ENCODE data around the gene CDKN1C. TPM values are rescaled to one million over a fixed set of nuclear protein-coding genes. Genes with fewer than 3 reads are reported as not detected.

Gene CDKN1C
- total RNA-seq, 1 experiment from 2014 or later = 15.4 TPM

- H3K27me3 ChIP-seq (ENCODE audit: insufficient read depth, low read length) = no peaks in the 10 kb centered on the region
- no peaks in the 10 kb centered on the region for H3K9me3 ChIP-seq (ENCODE audit: control insufficient read depth, low read depth, low read length)
- H3K4me2 ChIP-seq (ENCODE audit: insufficient read depth, insufficient read length, low read length) = no peak overlapping the region
- no peak overlapping the region for H2AFZ ChIP-seq (ENCODE audit: low read length)
- no peak overlapping the region for H3K56ac ChIP-seq (ENCODE audit: insufficient read length, low read depth, low read length)
- H3K27ac ChIP-seq (ENCODE audit: insufficient read length, low read depth, low read length) = no peak overlapping the region
- no peaks in the 10 kb centered on the region for H3K79me2 ChIP-seq (ENCODE audit: insufficient read depth, low read length)
- H2BK15ac ChIP-seq (ENCODE audit: low read depth, low read length) = no peak overlapping the region
- no CpG with 5 or more reads among the region's 11 CpGs for WGBS (ENCODE audit: extremely low coverage, insufficient read length, low lambda C conversion rate)
- no peak overlapping the region for H3T11ph ChIP-seq (ENCODE audit: low read length)
- Mint-ChIP-seq H3K9me3 (no peaks in the 10 kb centered on the region), H3K4me1 (peaks cover 10% of the 10 kb centered on the region in 2 experiments; a peak in 3 of 4 replicates), H3K27ac (no peak overlapping the region), H3K4me3 (no peak overlapping the region), H3K27me3 (ENCODE audit: low read depth) (peaks cover 2% of the 10 kb centered on the region), H3K36me3 (ENCODE audit: insufficient read depth in 1 of 3, low read depth in 3 of 3) (no peaks in the 10 kb centered on the region; a peak in 1 of 7 replicates)
- no peak overlapping the region for H3K9ac ChIP-seq (ENCODE audit: extremely low read depth, insufficient read length, low read length)
- H3K79me1 ChIP-seq (ENCODE audit: insufficient read depth, low read depth, low read length, poor library complexity, severe bottlenecking) = no peaks in the 10 kb centered on the region
- H2AK5ac ChIP-seq (ENCODE audit: insufficient read length, low read length) = no peak overlapping the region
- H3K4me1 ChIP-seq (ENCODE audit: insufficient read depth, low read length) = no peaks in the 10 kb centered on the region
- no peak overlapping the region for H3K14ac ChIP-seq (ENCODE audit: insufficient read depth, low read length)
- H2BK12ac ChIP-seq (ENCODE audit: insufficient read length, low read depth, low read length) = no peak overlapping the region
- H3K23ac ChIP-seq (ENCODE audit: insufficient read length, low read depth, low read length) = no peak overlapping the region
- H4K8ac ChIP-seq (replicated peaks; ENCODE audit: insufficient read length, low read depth, low read length) = no peak overlapping the region
- H4K20me1 ChIP-seq (ENCODE audit: control insufficient read depth, insufficient read depth, insufficient read length) = peaks cover 2% of the 10 kb centered on the region
- H3K18ac ChIP-seq (ENCODE audit: insufficient read length, low read depth, low read length) = no peak overlapping the region
- no peak overlapping the region for H4K5ac ChIP-seq (ENCODE audit: insufficient read length, low read depth, low read length)
- no peaks in the 10 kb centered on the region for H3K23me2 ChIP-seq (ENCODE audit: insufficient read length, low read depth, low read length, poor library complexity, severe bottlenecking)
- H3K4ac ChIP-seq (ENCODE audit: low read depth, low read length) = no peak overlapping the region
- H2BK120ac ChIP-seq (ENCODE audit: low read depth, low read length, poor library complexity, severe bottlenecking) = no peak overlapping the region
- no peak for DNase-seq
- H2BK20ac ChIP-seq (ENCODE audit: low read depth, low read length, poor library complexity, severe bottlenecking) = no peak overlapping the region
- TF ChIP-seq CTCF (conservative IDR thresholded peaks at IDR 0.05) = no peak
- no peak overlapping the region for H4K91ac ChIP-seq (ENCODE audit: insufficient read length, low read depth, low read length)
- no peak overlapping the region for H2BK5ac ChIP-seq (ENCODE audit: insufficient read length, low read length)
Measured at GRCh38 chr11:2915473-2915872, 29.9 kb upstream of the CDKN1C start.
